Inflammatory macrophage treated with lipopolysaccharide for 4 hours (primary cell): Measurements from ENCODE around the gene USP21.

Source experiments
- DNase-seq: peaks from one replicate; pipeline ENCODE4 v3.0.0-alpha.2; 2020

The USP21 gene

GRCh38 chr1:161138431-161138830, 20.9 kb upstream of the USP21 start:
- DNase-seq: no peak

GRCh38 chr1:161139766-161140165, 19.5 kb upstream of the USP21 start:
- DNase-seq: peak; percentile 70

- no peak for DNase-seq
Measured at GRCh38 chr1:161140755-161141400, 18.4 kb upstream of the USP21 start.

GRCh38 chr1:161145832-161146231, 13.5 kb upstream of the USP21 start:
- no peak for DNase-seq

GRCh38 chr1:161153176-161153575, 6.1 kb upstream of the USP21 start:
- DNase-seq: no peak

- peak; percentile 88 for DNase-seq
Measured at GRCh38 chr1:161153682-161154337, 5.5 kb upstream of the USP21 start, which contains the start of gene UFC1. TSS of gene UFC1 (plus strand) at chr1:161153978. CDS start at chr1:161153998, 20 bp downstream.

GRCh38 chr1:161157867-161158266, 1.4 kb upstream of the USP21 start:
- no peak for DNase-seq

- DNase-seq: no peak
Measured at GRCh38 chr1:161158316-161159010, 837 bp upstream of the USP21 start.

GRCh38 chr1:161159913-161160243, 578 bp downstream of the USP21 start:
- DNase-seq: no peak

GRCh38 chr1:161160671-161161145, 1.4 kb downstream of the USP21 start:
- DNase-seq: no peak

- DNase-seq: no peak
Measured at GRCh38 chr1:161161652-161162051, 2.4 kb downstream of the USP21 start.

- no peak for DNase-seq
Measured at GRCh38 chr1:161162052-161162451, 2.8 kb downstream of the USP21 start.

- no peak for DNase-seq
Measured at GRCh38 chr1:161162806-161163205, 3.5 kb downstream of the USP21 start.

- DNase-seq: no peak
Measured at GRCh38 chr1:161163793-161164192, 4.5 kb downstream of the USP21 start.

- DNase-seq: no peak
Measured at GRCh38 chr1:161164901-161165610, 5.8 kb downstream of the USP21 start.

- DNase-seq: peak; percentile 97
Measured at GRCh38 chr1:161165742-161166668, 6.7 kb downstream of the USP21 start, which contains the start of gene PPOX. TSS of gene PPOX (plus strand) at chr1:161166426. CDS start at chr1:161166848, 422 bp downstream.

- DNase-seq: no peak
Measured at GRCh38 chr1:161166669-161167548, 7.6 kb downstream of the USP21 start.

GRCh38 chr1:161168906-161169305, 9.6 kb downstream of the USP21 start:
- DNase-seq: no peak

GRCh38 chr1:161171191-161171590, 11.9 kb downstream of the USP21 start:
- DNase-seq: no peak

- no peak for DNase-seq
Measured at GRCh38 chr1:161171696-161172095, 12.4 kb downstream of the USP21 start.

GRCh38 chr1:161172349-161172748, 13.0 kb downstream of the USP21 start:
- no peak for DNase-seq
